ENCODE measurements around the gene ANGPTL2. TPM values are rescaled to one million over a fixed set of nuclear protein-coding genes. Genes with fewer than 3 reads are reported as not detected.
A peak's percentile ranks its signal among the peaks of the same experiment; 100 is the strongest.

The ANGPTL2 gene
- total RNA-seq, 1 donor from 2014 or later, result 17.5 TPM

DNA sequence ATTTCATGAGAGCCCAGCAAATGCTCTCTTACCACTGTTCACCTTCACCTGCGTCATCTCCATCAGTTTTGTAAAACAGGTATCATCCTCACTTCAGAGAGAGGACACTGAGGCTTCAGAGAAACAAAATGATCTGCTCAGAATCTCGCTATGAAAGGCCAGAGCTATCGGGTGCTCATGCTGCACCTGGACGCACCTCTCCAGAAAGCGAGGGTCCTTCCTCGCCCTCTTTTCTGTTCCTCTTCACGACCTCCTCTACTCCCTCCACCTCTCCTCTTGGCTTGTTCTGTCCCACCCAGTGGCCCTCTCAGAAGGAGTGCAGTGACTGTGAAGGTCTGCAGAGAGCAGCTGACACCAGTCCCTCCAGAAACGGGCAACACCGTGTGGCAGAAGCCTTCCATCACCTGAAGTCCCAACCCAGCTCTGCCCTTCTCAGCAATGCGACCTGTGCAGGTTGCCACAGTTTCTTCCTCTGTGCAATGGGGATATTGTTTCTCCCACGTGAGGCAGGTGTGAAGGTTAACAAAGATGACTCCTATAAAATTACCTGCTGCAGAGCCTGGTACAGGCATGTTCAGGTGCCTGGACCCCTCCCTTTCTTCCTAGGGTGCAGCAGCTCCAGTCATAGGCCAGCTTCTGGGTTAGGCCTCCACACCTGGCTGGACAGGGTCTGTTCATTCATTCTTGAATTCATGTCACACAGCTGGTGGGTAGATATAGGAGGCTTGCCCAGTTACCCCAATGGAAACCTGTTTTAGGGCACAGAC, 45.3 kb upstream of the ANGPTL2 start:
- no peaks in the 10 kb centered on the region for H3K9me3 Mint-ChIP-seq (ENCODE audit: unreplicated experiment)
- peaks cover 9% of the 10 kb centered on the region for H3K4me1 Mint-ChIP-seq (ENCODE audit: low read depth, unreplicated experiment)
- no peak for FAIRE-seq
- Histone ChIP-seq H3K4me1 (ENCODE audit: insufficient read depth, low read length) (peaks cover 12% of the 10 kb centered on the region), H2AFZ (ENCODE audit: low read depth, low read length) (no peak overlapping the region), H3K36me3 (ENCODE audit: insufficient read depth, low read length) (no peaks in the 10 kb centered on the region), H3K9me3 (ENCODE audit: insufficient read depth, low read depth, low read length) (no peaks in the 10 kb centered on the region), H3K79me2 (ENCODE audit: insufficient read depth, low read length) (no peaks in the 10 kb centered on the region), H3K27ac (ENCODE audit: low read depth, low read length) (no peak overlapping the region), H3K4me2 (ENCODE audit: low read length) (no peak overlapping the region), H3K9ac (ENCODE audit: low read length) (no peak overlapping the region), H3K27me3 (ENCODE audit: insufficient read depth, low read length) (no peaks in the 10 kb centered on the region), H4K20me1 (ENCODE audit: insufficient read depth, low read length) (no peaks in the 10 kb centered on the region), H3K4me3 (ENCODE audit: insufficient read depth, low read depth, low read length) (no peak overlapping the region)
- H3K4me3 Mint-ChIP-seq (ENCODE audit: unreplicated experiment), result no peak overlapping the region
- peaks cover 2% of the 10 kb centered on the region for H3K36me3 Mint-ChIP-seq (ENCODE audit: low read depth, unreplicated experiment)
- H3K27me3 Mint-ChIP-seq (ENCODE audit: low read depth, unreplicated experiment), result peaks cover 12% of the 10 kb centered on the region
- TF ChIP-seq, protein P1, sequence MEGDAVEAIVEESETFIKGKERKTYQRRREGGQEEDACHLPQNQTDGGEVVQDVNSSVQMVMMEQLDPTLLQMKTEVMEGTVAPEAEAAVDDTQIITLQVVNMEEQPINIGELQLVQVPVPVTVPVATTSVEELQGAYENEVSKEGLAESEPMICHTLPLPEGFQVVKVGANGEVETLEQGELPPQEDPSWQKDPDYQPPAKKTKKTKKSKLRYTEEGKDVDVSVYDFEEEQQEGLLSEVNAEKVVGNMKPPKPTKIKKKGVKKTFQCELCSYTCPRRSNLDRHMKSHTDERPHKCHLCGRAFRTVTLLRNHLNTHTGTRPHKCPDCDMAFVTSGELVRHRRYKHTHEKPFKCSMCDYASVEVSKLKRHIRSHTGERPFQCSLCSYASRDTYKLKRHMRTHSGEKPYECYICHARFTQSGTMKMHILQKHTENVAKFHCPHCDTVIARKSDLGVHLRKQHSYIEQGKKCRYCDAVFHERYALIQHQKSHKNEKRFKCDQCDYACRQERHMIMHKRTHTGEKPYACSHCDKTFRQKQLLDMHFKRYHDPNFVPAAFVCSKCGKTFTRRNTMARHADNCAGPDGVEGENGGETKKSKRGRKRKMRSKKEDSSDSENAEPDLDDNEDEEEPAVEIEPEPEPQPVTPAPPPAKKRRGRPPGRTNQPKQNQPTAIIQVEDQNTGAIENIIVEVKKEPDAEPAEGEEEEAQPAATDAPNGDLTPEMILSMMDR (IDR thresholded peaks at IDR 0.05; ENCODE audit: insufficient read depth, low read depth, low read length), result no peak
- TF ChIP-seq EZH2 (IDR thresholded peaks at IDR 0.05; ENCODE audit: insufficient read depth, low read length), result no peak
- no peak overlapping the region for H3K27ac Mint-ChIP-seq (ENCODE audit: unreplicated experiment)
- DNase-seq (ENCODE audit: low read depth), result no peak

DNA sequence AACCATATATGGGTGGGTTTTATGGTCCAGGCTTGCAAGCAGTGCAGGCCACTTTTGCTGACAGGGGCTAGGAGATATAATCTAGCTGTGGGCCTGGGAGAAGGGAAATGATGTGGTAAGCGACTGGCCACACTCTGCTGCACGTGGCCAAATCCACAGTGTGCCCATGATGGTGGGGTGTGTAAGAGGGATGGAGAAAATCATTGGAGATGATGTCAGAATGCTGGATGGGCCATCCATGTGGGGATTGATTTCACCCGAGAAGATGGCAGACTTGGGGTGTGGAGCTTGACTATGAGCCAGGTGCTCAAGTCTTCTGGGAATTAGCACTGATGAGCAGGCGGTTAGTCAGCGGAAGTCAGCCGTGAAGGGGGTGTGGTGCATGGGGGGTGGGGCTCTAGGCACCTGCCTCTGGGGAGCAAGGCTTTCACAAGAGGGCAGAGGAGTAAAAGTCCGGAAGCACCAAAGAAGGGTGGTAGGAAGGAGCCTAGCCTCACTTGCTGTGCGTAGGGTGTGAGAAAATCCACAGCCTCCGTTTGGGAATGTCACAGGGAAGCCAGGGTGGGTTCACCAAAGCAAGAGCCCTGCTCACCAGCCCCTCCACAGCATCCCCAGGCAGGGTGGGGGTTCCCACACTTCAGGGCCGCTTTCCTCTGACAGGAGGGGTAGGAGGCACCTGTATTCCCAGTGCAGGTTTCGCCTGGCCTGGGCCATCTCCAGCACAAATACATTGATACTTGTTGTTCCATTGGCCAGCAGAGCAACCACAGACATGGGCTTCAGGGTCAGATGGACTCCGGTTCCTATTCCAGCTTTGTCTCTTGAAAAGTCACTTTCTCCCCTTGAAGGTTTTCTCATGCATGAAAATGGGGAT, 44.5 kb upstream of the ANGPTL2 start:
- Histone ChIP-seq H3K4me1 (ENCODE audit: insufficient read depth, low read length) (peaks cover 13% of the 10 kb centered on the region), H3K36me3 (ENCODE audit: insufficient read depth, low read length) (no peaks in the 10 kb centered on the region), H2AFZ (ENCODE audit: low read depth, low read length) (no peak overlapping the region), H3K27me3 (ENCODE audit: insufficient read depth, low read length) (no peaks in the 10 kb centered on the region), H3K4me2 (ENCODE audit: low read length) (no peak overlapping the region), H3K4me3 (ENCODE audit: insufficient read depth, low read depth, low read length) (no peak overlapping the region), H3K79me2 (ENCODE audit: insufficient read depth, low read length) (no peaks in the 10 kb centered on the region), H3K9ac (ENCODE audit: low read length) (no peak overlapping the region), H3K9me3 (ENCODE audit: insufficient read depth, low read depth, low read length) (no peaks in the 10 kb centered on the region), H3K27ac (ENCODE audit: low read depth, low read length) (no peak overlapping the region), H4K20me1 (ENCODE audit: insufficient read depth, low read length) (no peaks in the 10 kb centered on the region)
- FAIRE-seq, result no peak
- peaks cover 2% of the 10 kb centered on the region for H3K36me3 Mint-ChIP-seq (ENCODE audit: low read depth, unreplicated experiment)
- TF ChIP-seq EZH2 (IDR thresholded peaks at IDR 0.05; ENCODE audit: insufficient read depth, low read length), result no peak
- TF ChIP-seq, protein P1 (IDR thresholded peaks at IDR 0.05; ENCODE audit: insufficient read depth, low read depth, low read length), result no peak
- H3K4me1 Mint-ChIP-seq (ENCODE audit: low read depth, unreplicated experiment), result peaks cover 15% of the 10 kb centered on the region
- DNase-seq (ENCODE audit: low read depth), result peak; percentile 47
- H3K9me3 Mint-ChIP-seq (ENCODE audit: unreplicated experiment), result no peaks in the 10 kb centered on the region
- H3K27me3 Mint-ChIP-seq (ENCODE audit: low read depth, unreplicated experiment), result peaks cover 11% of the 10 kb centered on the region
- H3K4me3 Mint-ChIP-seq (ENCODE audit: unreplicated experiment), result peak overlapping the region; percentile 54
- H3K27ac Mint-ChIP-seq (ENCODE audit: unreplicated experiment), result no peak overlapping the region

Measured in astrocyte (in vitro differentiated cells and primary cell).